DOHH2 (cell line): ENCODE results near the gene ADAMTS18.

ENCODE experiments used
- H3F3A ChIP-seq: fragments of 200-600 bp; sonication (generic), shearing (Covaris generic); 2 replicates; pipeline ENCODE4 v1.6.0; 2016; ENCODE audit warnings: antibody characterized with exemption, mild to moderate bottlenecking; ENCODE audit not compliant: control insufficient read depth, insufficient read depth
- H3K27ac ChIP-seq: fragments of 200-600 bp; sonication (generic); 2 replicates; pipeline ENCODE4 v1.5.1; 2014; ENCODE audit warnings: low read depth, mild to moderate bottlenecking, low read length, moderate library complexity
- H3K27me3 ChIP-seq: fragments of 200-600 bp; sonication (generic); 2 replicates; pipeline ENCODE4 v1.6.1; 2014; ENCODE audit warnings: mild to moderate bottlenecking, low read length, mixed read lengths; ENCODE audit not compliant: control insufficient read depth
- H3K36me3 ChIP-seq: fragments of 200-600 bp; sonication (generic); 2 replicates; pipeline ENCODE4 v1.6.1; 2014; ENCODE audit warnings: mild to moderate bottlenecking, low read length, moderate library complexity, mixed read lengths; ENCODE audit not compliant: control insufficient read depth
- H3K4me1 ChIP-seq: fragments of 200-600 bp; sonication (generic); 2 replicates; pipeline ENCODE4 v1.6.1; 2014; ENCODE audit warnings: mild to moderate bottlenecking, low read length, mixed read lengths; ENCODE audit not compliant: control insufficient read depth
- H3K4me2 ChIP-seq: fragments of 200-600 bp; sonication (generic); 2 replicates; pipeline ENCODE4 v1.6.0; 2014; ENCODE audit warnings: mild to moderate bottlenecking, low read length, moderate library complexity
- H3K4me3 ChIP-seq: fragments of 200-600 bp; sonication (generic); 2 replicates; pipeline ENCODE4 v1.5.1; 2014; ENCODE audit warnings: mild to moderate bottlenecking, low read length, mixed read lengths
- H3K79me2 ChIP-seq: fragments of 200-600 bp; sonication (generic); 2 replicates; pipeline ENCODE4 v1.6.1; 2014; ENCODE audit warnings: mild to moderate bottlenecking, low read length, mixed read lengths; ENCODE audit not compliant: control insufficient read depth
- H3K9me2 ChIP-seq: fragments of 200-600 bp; sonication (generic); replicated peaks from 2 replicates; pipeline ENCODE4 v1.6.1; 2014; ENCODE audit warnings: mild to moderate bottlenecking, low read length, mixed read lengths; ENCODE audit not compliant: control insufficient read depth
- H3K9me3 ChIP-seq: fragments of 200-600 bp; sonication (generic); 2 replicates; pipeline ENCODE4 v1.6.1; 2014; ENCODE audit warnings: antibody characterized with exemption, low read length, mixed read lengths; ENCODE audit not compliant: control insufficient read depth, insufficient read depth
- H4K20me1 ChIP-seq: fragments of 200-600 bp; sonication (generic); 2 replicates; pipeline ENCODE4 v1.6.0; 2014; ENCODE audit warnings: low read depth, mild to moderate bottlenecking, antibody characterized with exemption, low read length, moderate library complexity; ENCODE audit not compliant: control insufficient read depth, insufficient read depth
- CTCF ChIP-seq: fragments of 200-600 bp; sonication (generic); IDR thresholded peaks from one replicate; pipeline ENCODE4 v1.5.1; 2014; ENCODE audit warnings: antibody characterized with exemption, mild to moderate bottlenecking, low read depth, low read length; ENCODE audit not compliant: poor library complexity, severe bottlenecking
- EZH2phosphoT487 ChIP-seq: fragments of 200-600 bp; sonication (generic); IDR thresholded peaks from 2 replicates; pipeline ENCODE4 v1.6.1; 2017; ENCODE audit warnings: borderline replicate concordance, mild to moderate bottlenecking, antibody characterized with exemption, low read length, moderate library complexity, mixed read lengths

Gene ADAMTS18

DNA sequence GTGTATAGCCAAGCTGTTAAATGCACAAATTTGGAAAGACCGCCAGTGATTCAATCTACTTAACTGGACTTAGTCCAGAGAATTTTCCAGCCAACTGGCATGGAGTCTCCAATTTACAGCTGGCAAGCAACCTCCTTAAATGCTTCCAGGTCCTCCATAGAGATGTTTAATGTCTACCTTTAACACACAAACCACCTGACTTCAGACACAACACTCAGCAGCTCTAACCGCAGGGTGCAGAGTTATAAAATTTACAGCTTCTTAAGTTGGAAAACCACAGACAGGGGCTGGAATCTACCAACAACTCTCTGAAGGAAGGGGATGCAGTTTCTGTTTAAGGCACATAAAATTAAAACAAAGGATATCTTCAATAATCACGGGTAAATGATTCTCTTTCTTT lies 128.8 kb downstream of the ADAMTS18 start:
- no peak overlapping the region for H3K4me3 ChIP-seq
- H3K4me2 ChIP-seq: no peak overlapping the region
- no peaks in the 10 kb centered on the region for H3K4me1 ChIP-seq
- H3F3A ChIP-seq: no peaks in the 10 kb centered on the region
- H3K79me2 ChIP-seq: no peaks in the 10 kb centered on the region
- H3K27ac ChIP-seq: no peak overlapping the region
- no peaks in the 10 kb centered on the region for H3K9me3 ChIP-seq
- TF ChIP-seq EZH2phosphoT487 (no peak), CTCF (no peak)
- no peaks in the 10 kb centered on the region for H4K20me1 ChIP-seq
- no peaks in the 10 kb centered on the region for H3K36me3 ChIP-seq
- H3K9me2 ChIP-seq: no peaks in the 10 kb centered on the region
- H3K27me3 ChIP-seq: no peaks in the 10 kb centered on the region

DNA sequence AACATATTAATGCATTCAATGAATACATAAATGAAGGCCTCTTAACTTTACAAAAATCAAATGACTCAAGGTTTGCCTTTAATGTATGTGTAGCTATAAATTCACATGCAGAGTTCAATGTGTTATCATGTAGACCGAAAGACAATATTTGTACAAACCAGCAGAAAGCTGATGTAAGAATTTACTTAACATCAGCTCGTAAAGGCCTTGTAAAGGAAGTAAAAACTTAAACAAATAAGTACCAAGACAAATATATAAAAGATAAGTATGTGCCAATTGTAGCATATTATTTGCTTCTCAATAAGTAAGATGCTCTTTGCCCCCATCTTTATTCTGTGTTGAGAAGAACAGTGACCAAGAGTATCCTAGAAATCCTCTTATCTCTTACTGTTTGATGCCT lies 130.0 kb downstream of the ADAMTS18 start:
- TF ChIP-seq EZH2phosphoT487 (no peak), CTCF (no peak)
- Histone ChIP-seq H3F3A (no peaks in the 10 kb centered on the region), H3K4me1 (no peaks in the 10 kb centered on the region), H3K4me3 (no peak overlapping the region), H4K20me1 (no peaks in the 10 kb centered on the region), H3K79me2 (no peaks in the 10 kb centered on the region), H3K27me3 (no peaks in the 10 kb centered on the region), H3K36me3 (no peaks in the 10 kb centered on the region), H3K27ac (no peak overlapping the region), H3K4me2 (no peak overlapping the region), H3K9me2 (no peaks in the 10 kb centered on the region), H3K9me3 (no peaks in the 10 kb centered on the region)

DNA sequence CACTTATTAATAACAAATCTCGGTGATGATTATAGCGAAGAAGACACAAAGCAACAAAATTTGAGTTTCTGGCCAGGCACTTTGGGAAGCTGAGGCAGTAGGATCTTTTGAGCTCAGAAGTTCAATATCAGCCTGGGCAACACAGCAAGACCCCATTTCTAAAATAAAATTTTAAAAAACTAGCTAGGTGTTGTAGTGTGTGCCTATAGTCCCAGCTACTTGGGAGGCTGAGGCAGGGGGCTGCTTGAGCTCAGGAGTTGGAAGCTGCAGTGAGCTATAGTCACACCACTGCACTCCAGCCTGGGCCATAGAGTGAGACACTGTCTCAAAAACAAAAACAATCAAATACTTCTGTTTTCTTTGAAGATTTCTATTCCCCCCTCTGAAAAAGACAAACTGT lies 130.7 kb downstream of the ADAMTS18 start:
- H3K9me2 ChIP-seq: no peaks in the 10 kb centered on the region
- no peaks in the 10 kb centered on the region for H3K36me3 ChIP-seq
- no peak overlapping the region for H3K27ac ChIP-seq
- no peaks in the 10 kb centered on the region for H3F3A ChIP-seq
- H3K9me3 ChIP-seq: no peaks in the 10 kb centered on the region
- H3K27me3 ChIP-seq: no peaks in the 10 kb centered on the region
- H4K20me1 ChIP-seq: no peaks in the 10 kb centered on the region
- peaks cover 5% of the 10 kb centered on the region for H3K4me1 ChIP-seq
- H3K4me2 ChIP-seq: no peak overlapping the region
- H3K79me2 ChIP-seq: no peaks in the 10 kb centered on the region
- no peak overlapping the region for H3K4me3 ChIP-seq
- no peak for TF ChIP-seq CTCF
- no peak for TF ChIP-seq EZH2phosphoT487

- TF ChIP-seq CTCF (no peak), EZH2phosphoT487 (no peak)
- Histone ChIP-seq H3K36me3 (no peaks in the 10 kb centered on the region), H3K9me2 (no peaks in the 10 kb centered on the region), H3K4me2 (no peak overlapping the region), H3K27me3 (no peaks in the 10 kb centered on the region), H3K4me1 (peaks cover 8% of the 10 kb centered on the region), H3K4me3 (no peak overlapping the region), H3K9me3 (no peaks in the 10 kb centered on the region), H3K27ac (no peak overlapping the region), H3K79me2 (no peaks in the 10 kb centered on the region), H3F3A (no peaks in the 10 kb centered on the region), H4K20me1 (no peaks in the 10 kb centered on the region)
Observed at GRCh38 chr16:77302674-77303073, 132.2 kb downstream of the ADAMTS18 start.
